MM.1S (cell line): ENCODE measurements around the gene PCSK4.

Experiments used
- DNase-seq: peaks from one replicate; pipeline ENCODE4 v3.0.0-alpha.2; 2015
- H2AFZ ChIP-seq: fragments of 300-600 bp; sonication (generic); 2 replicates; pipeline ENCODE4 v1.6.0; 2016; ENCODE audit warnings: antibody characterized with exemption, low read length
- H3F3A ChIP-seq: fragments of 300-600 bp; sonication (generic); 2 replicates; pipeline ENCODE4 v1.6.1; 2016; ENCODE audit warnings: mild to moderate bottlenecking, antibody characterized with exemption, low read length, moderate library complexity, mixed read lengths; ENCODE audit not compliant: insufficient read depth
- H3K27ac ChIP-seq: fragments of 300-600 bp; sonication (generic); 2 replicates; pipeline ENCODE4 v1.5.1; 2016; ENCODE audit warnings: mild to moderate bottlenecking, low read length
- H3K27me3 ChIP-seq: fragments of 300-600 bp; sonication (generic); replicated peaks from 2 replicates; pipeline ENCODE4 v1.6.0; 2016; ENCODE audit warnings: low read length; ENCODE audit not compliant: insufficient read depth
- H3K36me3 ChIP-seq: fragments of 300-600 bp; sonication (generic); replicated peaks from 2 replicates; pipeline ENCODE4 v1.6.1; 2016; ENCODE audit warnings: mild to moderate bottlenecking, low read length, mixed read lengths; ENCODE audit not compliant: insufficient read depth
- H3K4me1 ChIP-seq: fragments of 300-600 bp; sonication (generic); 2 replicates; pipeline ENCODE4 v1.6.1; 2016; ENCODE audit warnings: low read length, mixed read lengths
- H3K4me2 ChIP-seq: fragments of 300-600 bp; sonication (generic); 2 replicates; pipeline ENCODE4 v1.6.0; 2016; ENCODE audit warnings: low read depth, low read length
- H3K4me3 ChIP-seq: fragments of 300-600 bp; sonication (generic); 2 replicates; pipeline ENCODE4 v1.5.1; 2016; ENCODE audit warnings: low read length, mixed read lengths
- H3K79me2 ChIP-seq: fragments of 300-600 bp; sonication (generic); 2 replicates; pipeline ENCODE4 v1.6.1; 2016; ENCODE audit warnings: mixed run types, low read length, mixed read lengths
- H3K9ac ChIP-seq: fragments of 300-600 bp; sonication (generic); 2 replicates; pipeline ENCODE4 v1.6.1; 2016; ENCODE audit warnings: low read length, mixed read lengths
- H3K9me2 ChIP-seq: fragments of 300-600 bp; sonication (generic); replicated peaks from 2 replicates; pipeline ENCODE4 v1.6.1; 2016; ENCODE audit warnings: mild to moderate bottlenecking, low read length, mixed read lengths; ENCODE audit not compliant: insufficient read depth
- H3K9me3 ChIP-seq: fragments of 300-600 bp; sonication (generic); replicated peaks from 2 replicates; pipeline ENCODE4 v1.6.1; 2016; ENCODE audit warnings: mild to moderate bottlenecking, low read length, mixed read lengths; ENCODE audit not compliant: insufficient read depth
- H4K20me1 ChIP-seq: fragments of 300-600 bp; sonication (generic); 2 replicates; pipeline ENCODE4 v1.6.1; 2016; ENCODE audit warnings: mild to moderate bottlenecking, low read length, moderate library complexity, mixed read lengths; ENCODE audit not compliant: insufficient read depth
- EZH2 ChIP-seq: fragments of 300-600 bp; sonication (generic); optimal IDR thresholded peaks from 2 replicates; pipeline ENCODE3; 2017; ENCODE audit warnings: low read depth, mild to moderate bottlenecking, antibody characterized with exemption, low read length, mixed read lengths
- EZH2phosphoT487 ChIP-seq: fragments of 300-600 bp; sonication (generic); IDR thresholded peaks from 2 replicates; pipeline ENCODE4 v1.6.1; 2018; ENCODE audit warnings: antibody characterized with exemption, low read length
- TF ChIP-seq, protein P1 (sequence below): fragments of 300-600 bp; sonication (generic); IDR thresholded peaks from 2 replicates; pipeline ENCODE4 v1.5.1; 2016; ENCODE audit warnings: antibody characterized with exemption, low read length, mixed read lengths

PCSK4 gene

DNA sequence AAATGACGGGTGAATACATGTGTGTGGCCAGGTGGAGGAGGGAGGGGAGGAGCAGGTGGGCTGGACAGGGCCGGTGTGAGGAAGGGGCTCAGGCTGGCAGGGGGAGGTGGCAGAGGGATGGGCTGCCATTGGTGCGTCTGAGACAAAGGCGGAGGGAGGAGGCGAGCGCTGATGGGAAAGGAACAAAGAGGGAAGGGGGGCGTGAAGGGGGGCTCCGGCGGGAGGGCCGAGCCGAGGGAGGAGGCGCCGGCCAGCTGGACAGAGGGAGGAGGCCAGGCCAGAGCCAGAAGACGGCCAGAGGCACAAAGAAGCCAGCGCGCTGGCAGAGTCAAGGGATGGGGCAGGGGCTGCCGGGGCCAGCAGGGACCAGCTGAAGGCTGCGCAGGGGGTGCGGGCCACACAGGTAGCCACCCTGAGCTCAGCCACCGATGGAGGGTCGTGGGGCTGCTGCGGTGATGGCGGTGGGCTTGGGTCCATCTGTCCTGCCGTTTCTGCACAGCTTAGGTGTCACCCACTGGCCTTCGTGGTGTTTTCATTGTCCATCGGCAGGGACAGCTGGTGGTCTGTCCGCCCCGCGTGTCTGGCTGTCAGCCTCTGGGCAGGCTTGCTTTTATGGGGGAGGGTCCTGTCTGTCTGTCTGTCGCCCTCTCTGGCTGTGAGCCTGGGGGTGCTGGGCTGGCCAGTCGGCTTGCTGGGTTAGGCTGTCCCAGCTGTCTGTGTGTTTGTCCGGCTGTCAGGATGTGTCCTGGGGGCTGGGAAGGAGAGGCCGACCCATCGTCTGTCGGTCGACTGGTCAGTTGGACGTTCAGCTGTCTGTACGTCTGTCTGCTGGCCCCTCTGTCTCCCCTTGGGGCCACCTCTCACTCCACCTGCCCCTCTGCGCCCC lies 38.0 kb downstream of the PCSK4 start:
- Histone ChIP-seq H3K9me3 (no peaks in the 10 kb centered on the region), H3K27ac (no peak overlapping the region), H3K4me3 (no peak overlapping the region), H3K36me3 (no peaks in the 10 kb centered on the region), H3K9me2 (no peaks in the 10 kb centered on the region), H3K9ac (no peak overlapping the region), H3F3A (peaks cover 19% of the 10 kb centered on the region), H3K79me2 (no peaks in the 10 kb centered on the region), H3K27me3 (peaks cover 72% of the 10 kb centered on the region), H4K20me1 (no peaks in the 10 kb centered on the region; the same call in 1 of the 2 replicates), H3K4me1 (peaks cover 13% of the 10 kb centered on the region; the same call in 1 of the 2 replicates), H3K4me2 (no peak overlapping the region), H2AFZ (no peak overlapping the region)
- DNase-seq = no peak
- TF ChIP-seq, protein P1, sequence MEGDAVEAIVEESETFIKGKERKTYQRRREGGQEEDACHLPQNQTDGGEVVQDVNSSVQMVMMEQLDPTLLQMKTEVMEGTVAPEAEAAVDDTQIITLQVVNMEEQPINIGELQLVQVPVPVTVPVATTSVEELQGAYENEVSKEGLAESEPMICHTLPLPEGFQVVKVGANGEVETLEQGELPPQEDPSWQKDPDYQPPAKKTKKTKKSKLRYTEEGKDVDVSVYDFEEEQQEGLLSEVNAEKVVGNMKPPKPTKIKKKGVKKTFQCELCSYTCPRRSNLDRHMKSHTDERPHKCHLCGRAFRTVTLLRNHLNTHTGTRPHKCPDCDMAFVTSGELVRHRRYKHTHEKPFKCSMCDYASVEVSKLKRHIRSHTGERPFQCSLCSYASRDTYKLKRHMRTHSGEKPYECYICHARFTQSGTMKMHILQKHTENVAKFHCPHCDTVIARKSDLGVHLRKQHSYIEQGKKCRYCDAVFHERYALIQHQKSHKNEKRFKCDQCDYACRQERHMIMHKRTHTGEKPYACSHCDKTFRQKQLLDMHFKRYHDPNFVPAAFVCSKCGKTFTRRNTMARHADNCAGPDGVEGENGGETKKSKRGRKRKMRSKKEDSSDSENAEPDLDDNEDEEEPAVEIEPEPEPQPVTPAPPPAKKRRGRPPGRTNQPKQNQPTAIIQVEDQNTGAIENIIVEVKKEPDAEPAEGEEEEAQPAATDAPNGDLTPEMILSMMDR = no peak
- TF ChIP-seq EZH2phosphoT487 = no peak
- no peak for TF ChIP-seq EZH2

GRCh38 chr19:1450735-1451731 lies 39.1 kb downstream of the PCSK4 start:
- Histone ChIP-seq H3K9me2 (no peaks in the 10 kb centered on the region), H3K9ac (no peak overlapping the region), H3K4me2 (no peak overlapping the region), H3K27me3 (peaks cover 82% of the 10 kb centered on the region), H3K9me3 (no peaks in the 10 kb centered on the region), H3K4me1 (peaks cover 13% of the 10 kb centered on the region; the same call in 1 of the 2 replicates), H3F3A (peaks cover 19% of the 10 kb centered on the region), H3K27ac (no peak overlapping the region), H3K4me3 (no peak overlapping the region), H2AFZ (no peak overlapping the region), H4K20me1 (no peaks in the 10 kb centered on the region; the same call in 1 of the 2 replicates), H3K79me2 (no peaks in the 10 kb centered on the region), H3K36me3 (no peaks in the 10 kb centered on the region)
- TF ChIP-seq EZH2 (no peak), EZH2phosphoT487 (no peak)
- TF ChIP-seq, protein P1 = no peak
- no peak for DNase-seq

GRCh38 chr19:1449467-1450442 lies 40.4 kb downstream of the PCSK4 start, which contains the start of gene APC2:
TSS of gene APC2 (plus strand) at chr19:1450121. CDS start at chr19:1453002, 2,881 bp downstream.
- H3K36me3 ChIP-seq = no peaks in the 10 kb centered on the region
- no peak for DNase-seq
- TF ChIP-seq, protein P1 = no peak
- no peak for TF ChIP-seq EZH2
- TF ChIP-seq EZH2phosphoT487 = no peak
- no peaks in the 10 kb centered on the region for H3K9me2 ChIP-seq
- H3K9me3 ChIP-seq = no peaks in the 10 kb centered on the region
- H3K27ac ChIP-seq = no peak within 1 kb of the TSS
- H4K20me1 ChIP-seq = no peaks in the 10 kb centered on the region; the same call in 1 of the 2 replicates
- peaks cover 12% of the 10 kb centered on the region for H3F3A ChIP-seq
- no peak within 1 kb of the TSS for H3K9ac ChIP-seq
- no peak within 1 kb of the TSS for H2AFZ ChIP-seq
- H3K4me3 ChIP-seq = no peak within 1 kb of the TSS
- H3K4me2 ChIP-seq = no peak within 1 kb of the TSS
- peaks cover 87% of the 10 kb centered on the region for H3K27me3 ChIP-seq
- H3K79me2 ChIP-seq = no peaks in the 10 kb centered on the region
- peaks cover 5% of the 10 kb centered on the region; the same call in 1 of the 2 replicates for H3K4me1 ChIP-seq
